Hematopoietic multipotent progenitor cell treated with erythropoietin and hydrocortisone succinate and interleukin-3 and kit ligand, for 15 days (in vitro differentiated cells): ENCODE measurements around the gene ITIH4.

Experiments
- DNase-seq: peaks from one replicate; pipeline ENCODE4 v3.0.0-alpha.2; 2015; ENCODE audit warnings: low spot score

Gene ITIH4

GRCh38 chr3:52798376-52798977 lies 32.0 kb downstream of the ITIH4 start:
- no peak for DNase-seq

DNA sequence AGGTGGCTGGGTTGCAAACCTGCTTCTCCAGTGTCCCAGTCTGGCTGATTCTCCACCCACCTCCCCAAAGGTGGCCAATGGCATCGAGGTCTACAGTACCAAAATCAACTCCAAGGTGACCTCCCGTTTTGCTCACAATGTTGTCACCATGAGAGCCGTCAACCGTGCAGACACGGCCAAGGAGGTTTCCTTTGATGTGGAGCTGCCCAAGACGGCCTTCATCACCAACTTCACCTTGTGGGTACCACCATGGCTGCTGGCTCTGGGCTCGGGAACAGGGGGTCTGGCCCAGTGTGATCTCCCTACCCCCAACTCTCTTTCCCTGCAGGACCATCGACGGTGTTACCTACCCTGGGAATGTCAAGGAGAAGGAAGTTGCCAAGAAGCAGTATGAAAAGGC lies 34.1 kb downstream of the ITIH4 start:
- no peak for DNase-seq

- DNase-seq, result no peak
These were observed 35.1 kb downstream of the ITIH4 start for GRCh38 chr3:52795298-52795900.

DNA sequence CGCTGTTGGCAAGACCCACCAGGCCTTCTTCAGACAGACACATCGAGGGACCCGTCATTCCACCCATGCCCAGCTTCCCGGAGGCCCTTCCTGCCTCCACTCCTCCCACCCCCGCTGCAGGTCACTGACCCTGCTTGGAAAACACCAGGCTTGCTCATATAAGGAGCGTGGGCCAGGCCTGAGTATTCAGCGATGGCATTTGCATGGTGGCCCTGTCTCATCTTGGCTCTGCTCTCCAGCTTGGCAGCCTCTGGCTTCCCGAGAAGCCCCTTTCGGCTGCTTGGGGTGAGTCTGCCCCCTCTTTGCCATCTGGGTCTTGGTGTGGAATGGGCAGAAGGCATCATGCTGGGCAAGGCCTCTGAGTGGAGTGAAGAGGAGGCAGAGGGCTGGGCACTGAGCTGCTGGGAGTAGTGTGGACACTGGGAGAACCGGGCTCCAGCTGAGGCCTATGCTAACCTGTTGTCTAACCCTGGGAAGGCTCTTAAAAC lies 35.8 kb downstream of the ITIH4 start, which contains the start of gene ITIH3:
TSS of gene ITIH3 (plus strand) at position 185 of the 488 bp plus-strand sequence. CDS start at position 193, 8 bp downstream.
- DNase-seq, result no peak

GRCh38 chr3:52793702-52794611 lies 36.5 kb downstream of the ITIH4 start:
- DNase-seq, result no peak

DNA sequence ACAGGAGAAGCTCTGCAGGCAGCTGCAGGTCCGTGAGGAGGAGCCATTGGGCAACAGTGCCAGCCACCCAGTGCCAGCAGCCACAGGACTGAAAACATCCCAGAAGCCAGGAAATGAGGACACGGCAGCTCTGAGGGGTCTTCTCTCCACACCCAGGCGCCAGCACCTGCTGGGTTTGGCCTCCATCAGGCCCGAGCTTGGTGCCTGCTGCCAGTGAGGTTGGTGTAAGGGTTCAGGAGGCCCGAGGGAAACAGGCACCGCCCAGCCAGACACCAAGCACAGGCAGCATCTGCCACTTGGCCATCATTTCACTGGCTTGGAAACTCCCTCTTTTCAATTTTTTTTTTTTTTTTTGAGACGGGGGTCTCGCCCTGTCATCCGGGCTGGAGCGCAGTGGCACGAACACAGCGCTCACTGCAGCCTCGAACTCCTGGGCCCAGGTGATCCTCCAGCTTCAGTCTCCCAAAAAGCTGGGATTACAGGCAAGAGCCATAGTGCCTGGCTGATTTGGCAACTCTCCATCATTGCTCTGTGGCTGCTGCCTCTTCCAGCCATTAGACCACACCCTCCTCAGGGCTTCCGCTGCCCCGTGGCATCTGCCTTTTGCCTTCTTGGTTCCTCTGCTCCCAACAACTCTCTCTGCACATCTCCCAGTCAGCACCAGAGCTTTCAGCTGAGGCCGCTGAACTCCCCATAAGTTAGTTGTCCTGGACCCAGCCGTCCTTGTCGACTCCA lies 37.3 kb downstream of the ITIH4 start:
- DNase-seq, result no peak

DNA sequence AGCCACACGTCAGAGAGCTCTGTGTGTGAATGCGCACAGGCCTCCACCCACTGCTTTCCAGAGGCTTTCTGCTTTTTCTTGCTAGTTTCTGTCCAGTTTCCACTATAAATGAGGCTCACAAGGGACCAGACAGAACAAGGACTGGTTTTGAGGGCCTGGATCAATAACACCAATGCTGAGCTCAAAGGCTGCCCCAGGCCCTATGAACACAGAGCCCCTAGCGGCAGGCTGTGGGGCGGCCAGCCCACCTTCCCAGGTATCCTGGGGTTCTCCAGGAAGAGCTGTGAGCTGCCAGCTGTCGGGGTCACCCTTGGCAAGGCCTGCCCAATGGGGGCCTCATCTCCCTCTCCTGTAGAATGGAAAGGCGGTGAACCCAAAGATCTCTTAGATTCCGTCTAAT lies 38.1 kb downstream of the ITIH4 start:
- DNase-seq, result no peak

DNA sequence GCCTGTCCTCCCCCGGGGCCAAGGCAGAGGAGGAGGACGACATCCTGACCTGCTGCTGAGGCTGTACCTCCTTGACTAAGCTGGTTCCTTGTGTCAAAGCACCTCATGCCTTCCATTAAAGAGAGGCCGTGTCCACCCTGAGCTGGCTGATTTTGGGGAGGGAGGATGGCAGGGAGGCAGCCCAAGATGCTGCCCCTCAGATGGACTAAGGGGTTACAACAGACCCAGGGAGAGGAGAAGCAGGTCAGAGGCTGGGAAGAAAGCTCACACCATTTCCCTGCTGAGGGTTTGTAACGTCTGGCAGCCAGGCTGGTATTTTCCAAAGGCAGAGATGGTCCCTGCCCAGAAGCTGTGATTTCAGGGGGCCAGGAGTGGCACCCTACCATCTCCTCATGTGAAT lies 38.5 kb downstream of the ITIH4 start:
- no peak for DNase-seq

- DNase-seq, result no peak
These were observed 39.1 kb downstream of the ITIH4 start for GRCh38 chr3:52791366-52791765.

GRCh38 chr3:52790741-52791140 lies 39.7 kb downstream of the ITIH4 start:
- DNase-seq, result no peak

DNA sequence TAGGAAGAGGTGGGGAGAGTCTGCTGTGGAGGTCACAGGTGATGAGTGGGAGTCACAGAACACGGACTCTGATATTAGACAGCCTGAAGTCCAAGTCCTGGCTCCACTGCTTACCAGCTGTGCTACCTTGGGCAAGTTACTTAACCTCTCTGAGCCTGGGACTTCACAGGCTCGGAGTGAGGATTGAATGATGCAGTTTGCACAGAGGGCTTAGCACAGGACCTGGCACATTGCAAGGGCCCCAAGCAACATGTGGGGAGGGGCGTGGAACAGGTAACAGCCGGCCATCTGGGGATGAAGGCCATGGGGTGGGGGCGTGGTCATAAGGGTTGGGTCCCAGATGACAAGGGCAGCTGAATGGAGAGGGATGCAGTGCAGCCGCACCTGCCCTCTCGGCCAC lies 40.1 kb downstream of the ITIH4 start:
- DNase-seq, result no peak

- DNase-seq, result no peak
These were observed 40.8 kb downstream of the ITIH4 start for GRCh38 chr3:52789746-52790040.

DNA sequence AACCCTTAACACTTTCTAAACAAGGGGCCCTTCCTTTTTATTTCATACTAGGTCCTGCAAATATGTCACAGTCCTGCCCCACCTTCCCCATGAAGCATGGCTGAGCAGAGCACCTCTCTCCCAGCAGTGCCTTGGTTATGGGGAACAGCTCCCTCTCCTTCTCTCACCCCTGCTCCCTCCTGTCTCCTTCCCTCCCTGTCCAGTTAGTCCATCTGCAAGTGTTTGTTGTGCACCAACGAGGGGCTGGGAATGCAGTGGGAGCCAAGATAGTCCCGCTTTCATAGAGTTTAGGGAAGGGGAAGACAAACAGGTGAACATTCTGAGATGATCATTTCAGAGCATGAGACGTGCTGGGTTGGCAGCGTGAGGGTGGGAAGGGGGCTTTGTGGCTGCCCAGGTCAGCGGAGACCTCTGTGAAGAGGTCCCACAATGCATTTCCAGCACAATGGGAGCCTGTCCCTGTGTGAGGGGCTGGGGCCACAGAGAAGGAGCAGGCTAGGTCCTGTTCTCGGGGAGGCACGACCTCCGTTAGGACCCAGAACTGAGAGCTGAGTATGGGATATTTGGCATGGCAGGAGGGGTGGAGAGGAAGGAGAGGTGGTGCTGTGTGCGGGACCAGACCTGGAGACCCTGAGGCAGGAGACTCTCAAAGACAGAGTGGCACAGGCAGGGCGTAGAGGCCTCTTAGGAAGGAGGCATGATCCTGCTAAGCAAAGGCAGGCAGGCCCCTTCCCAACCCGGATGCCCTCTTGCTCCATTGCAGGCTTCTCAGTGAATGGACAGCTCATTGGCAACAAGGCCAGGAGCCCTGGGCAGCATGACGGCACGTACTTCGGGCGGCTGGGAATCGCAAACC lies 41.4 kb downstream of the ITIH4 start:
- DNase-seq, result no peak

DNA sequence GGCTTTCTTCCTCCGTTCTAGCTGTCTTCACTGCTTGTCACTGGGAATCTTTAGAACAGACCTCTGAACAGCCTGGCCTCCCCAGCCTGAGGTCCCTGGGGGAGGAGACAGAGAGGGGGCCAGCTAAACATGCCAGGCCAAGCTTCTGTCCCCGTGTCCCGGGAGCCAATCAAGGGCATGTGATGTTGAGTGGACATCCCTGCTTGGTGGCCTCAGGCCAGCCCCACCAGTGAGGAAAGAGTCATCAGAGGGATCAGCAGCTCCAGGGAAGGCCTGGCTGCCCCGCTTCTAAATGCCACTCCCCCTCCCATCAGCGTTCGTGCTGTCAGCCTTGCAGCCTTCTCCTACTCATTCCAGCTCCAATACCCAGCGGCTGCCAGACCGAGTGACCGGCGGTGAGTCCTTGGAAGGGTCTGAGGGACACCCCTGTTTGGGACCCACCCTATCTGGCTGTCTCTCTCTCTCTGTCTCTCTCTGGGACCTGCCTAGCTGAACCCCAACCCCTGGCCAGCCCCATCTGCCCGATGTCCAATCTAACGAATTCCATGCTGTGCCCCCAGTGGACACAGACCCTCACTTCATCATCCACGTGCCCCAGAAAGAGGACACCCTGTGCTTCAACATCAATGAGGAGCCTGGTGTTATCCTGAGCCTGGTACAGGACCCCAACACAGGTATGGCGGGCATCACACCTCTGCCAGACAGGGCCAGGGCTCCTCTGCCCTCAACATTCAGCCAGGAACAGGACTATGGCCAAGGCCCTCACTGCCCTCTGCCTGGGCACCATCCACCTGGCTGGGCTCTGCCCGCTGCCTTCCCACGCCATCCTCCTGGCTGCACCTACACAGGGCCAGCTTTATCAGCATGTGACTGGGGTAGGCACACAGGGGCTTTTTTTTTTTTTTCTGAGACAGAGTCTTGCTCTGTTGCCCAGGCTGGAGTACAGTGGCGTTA lies 42.5 kb downstream of the ITIH4 start:
- DNase-seq, result no peak

- no peak for DNase-seq
These were observed 43.2 kb downstream of the ITIH4 start for GRCh38 chr3:52787246-52787645.

GRCh38 chr3:52786330-52787215 lies 43.9 kb downstream of the ITIH4 start:
- DNase-seq, result no peak

DNA sequence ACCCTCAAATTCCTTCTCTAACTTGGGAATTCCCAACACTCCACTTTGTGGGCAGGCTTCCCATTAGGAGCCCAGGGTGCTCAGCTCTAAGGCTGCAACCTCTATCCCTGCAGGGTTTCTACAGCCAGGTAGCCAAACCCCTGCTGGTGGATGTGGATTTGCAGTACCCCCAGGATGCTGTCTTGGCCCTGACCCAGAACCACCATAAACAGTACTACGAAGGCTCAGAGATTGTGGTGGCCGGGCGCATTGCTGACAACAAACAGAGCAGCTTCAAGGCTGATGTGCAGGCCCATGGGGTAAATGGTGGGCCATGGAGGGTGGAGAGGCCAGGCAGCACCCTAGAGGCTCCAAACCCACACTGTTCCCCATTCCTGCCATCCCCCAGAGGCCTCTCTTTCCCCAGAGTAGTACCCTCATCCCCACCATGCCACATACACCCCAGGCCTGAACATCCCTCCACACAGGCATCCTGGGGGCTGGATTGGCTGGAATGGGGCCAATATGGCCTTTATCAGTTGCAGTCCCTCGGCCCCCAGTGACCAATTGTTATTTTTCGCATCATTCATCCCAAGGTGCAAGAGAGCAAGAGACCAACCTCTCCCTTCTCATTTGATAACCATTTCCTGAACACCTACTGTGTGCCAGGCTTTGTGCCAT lies 45.4 kb downstream of the ITIH4 start:
- no peak for DNase-seq

DNA sequence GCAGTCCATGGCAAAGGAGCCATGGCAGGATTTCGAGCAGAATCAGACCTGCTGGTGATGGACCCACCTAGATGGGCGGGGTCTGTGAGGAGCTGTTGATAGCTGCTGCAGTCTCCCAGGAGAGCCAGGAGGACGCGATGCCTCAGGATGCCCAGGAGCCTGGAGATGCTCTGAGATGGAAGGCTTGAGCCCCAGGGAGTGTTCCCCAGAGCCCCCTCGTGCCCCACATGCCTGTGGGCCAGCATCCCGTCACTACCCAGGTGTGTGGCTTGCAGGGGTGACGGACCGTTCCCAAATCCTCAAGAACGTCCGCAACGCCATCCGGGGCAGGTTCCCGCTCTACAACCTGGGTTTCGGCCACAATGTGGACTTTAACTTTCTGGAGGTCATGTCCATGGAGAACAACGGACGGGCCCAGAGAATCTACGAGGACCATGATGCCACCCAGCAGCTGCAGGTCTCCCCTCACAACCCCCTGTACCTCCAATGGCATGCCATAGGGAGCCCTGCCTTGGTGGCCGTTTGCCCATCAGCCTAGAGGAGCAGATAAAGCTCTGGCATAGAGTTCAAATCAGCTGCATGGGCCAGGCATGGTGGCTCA lies 46.4 kb downstream of the ITIH4 start:
- DNase-seq, result no peak
